GM12891 (cell line): Measurements from ENCODE around the gene CCNQ.

ENCODE experiments used
- DNase-seq: peaks from one replicate; pipeline ENCODE4 v3.0.0; 2011; ENCODE audit warnings: low spot score; ENCODE audit not compliant: insufficient read length
- FAIRE-seq: peaks from 2 replicates; lab custom pipeline; 2011; peaks lifted over from hg19 to GRCh38; lab: Jason Lieb, UNC
- PAX5 ChIP-seq: IDR thresholded peaks from 2 replicates; pipeline ENCODE4 v1.6.1; 2011; ENCODE audit warnings: low read length, moderate library complexity, mild to moderate bottlenecking; ENCODE audit not compliant: insufficient read depth, severe bottlenecking
- POLR2A ChIP-seq: IDR thresholded peaks from 2 replicates; pipeline ENCODE4 v1.6.1; 2011; ENCODE audit warnings: low read depth, low read length, control low read depth
- POLR2AphosphoS5 ChIP-seq: IDR thresholded peaks from 2 replicates; pipeline ENCODE4 v1.6.1; 2011; ENCODE audit warnings: low read depth, low read length, control low read depth
- POU2F2 ChIP-seq: IDR thresholded peaks from 2 replicates; pipeline ENCODE4 v1.6.1; 2011; ENCODE audit warnings: low read depth, mild to moderate bottlenecking, control low read depth, low read length, moderate library complexity
- SPI1 ChIP-seq: IDR thresholded peaks from 2 replicates; pipeline ENCODE4 v1.6.1; 2011; ENCODE audit warnings: low read depth, low read length, control low read depth
- TAF1 ChIP-seq: IDR thresholded peaks from 2 replicates; pipeline ENCODE4 v1.6.1; 2011; ENCODE audit warnings: low read depth, low read length, control low read depth

CCNQ gene

GRCh38 chrX:153578200-153578835, 20.6 kb downstream of the CCNQ start:
- no peak for FAIRE-seq
- no peak for DNase-seq
- no peak for TF ChIP-seq PAX5
- TF ChIP-seq POU2F2: no peak
- no peak for TF ChIP-seq TAF1
- TF ChIP-seq POLR2AphosphoS5: no peak
- TF ChIP-seq POLR2A: no peak
- TF ChIP-seq SPI1: no peak

- no peak for TF ChIP-seq TAF1
- TF ChIP-seq PAX5: no peak
- TF ChIP-seq POLR2AphosphoS5: no peak
- no peak for TF ChIP-seq SPI1
- no peak for TF ChIP-seq POU2F2
- no peak for TF ChIP-seq POLR2A
- FAIRE-seq (no peak), DNase-seq (no peak)
These were observed 22.0 kb downstream of the CCNQ start for GRCh38 chrX:153576961-153577360.

DNA sequence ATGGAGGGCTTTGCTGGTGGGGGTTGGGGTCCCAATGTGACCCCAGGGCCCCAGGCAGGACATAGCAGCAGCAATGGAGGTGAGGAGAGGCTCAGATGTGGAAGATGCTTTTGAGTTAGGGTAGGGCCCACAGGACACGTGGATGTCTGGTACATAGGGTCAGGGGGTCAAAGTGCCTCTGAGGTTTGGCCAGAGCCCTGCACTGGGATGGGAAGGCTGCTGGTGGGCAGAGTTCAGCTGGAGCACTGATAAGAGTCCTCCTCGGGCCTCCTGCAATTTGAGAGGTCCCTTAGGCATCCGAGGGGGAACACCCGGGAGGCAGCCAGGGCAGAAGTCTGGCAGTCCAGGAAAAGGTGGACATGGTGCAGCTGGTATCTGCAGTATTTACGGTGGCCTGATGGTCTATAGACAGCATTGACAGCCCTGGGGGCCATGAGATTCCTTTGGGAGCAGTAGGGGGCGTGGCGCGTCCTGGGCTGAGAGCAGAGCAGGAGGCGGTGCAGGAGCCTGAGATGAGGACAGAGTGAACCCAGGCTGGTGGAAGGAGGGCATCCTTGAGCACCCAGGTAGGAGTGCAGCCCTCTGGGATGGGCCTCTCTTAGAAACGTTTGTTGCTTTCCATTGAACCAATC, 22.6 kb downstream of the CCNQ start:
- FAIRE-seq (no peak), DNase-seq (no peak)
- TF ChIP-seq PAX5 (no peak), POU2F2 (no peak), POLR2AphosphoS5 (no peak), TAF1 (no peak), POLR2A (no peak), SPI1 (no peak)

GRCh38 chrX:153573984-153574383, 25.0 kb downstream of the CCNQ start:
- no peak for FAIRE-seq
- peak; percentile 42 for DNase-seq
- TF ChIP-seq PAX5 (no peak), POU2F2 (no peak), POLR2A (no peak), POLR2AphosphoS5 (no peak), TAF1 (no peak), SPI1 (no peak)

DNA sequence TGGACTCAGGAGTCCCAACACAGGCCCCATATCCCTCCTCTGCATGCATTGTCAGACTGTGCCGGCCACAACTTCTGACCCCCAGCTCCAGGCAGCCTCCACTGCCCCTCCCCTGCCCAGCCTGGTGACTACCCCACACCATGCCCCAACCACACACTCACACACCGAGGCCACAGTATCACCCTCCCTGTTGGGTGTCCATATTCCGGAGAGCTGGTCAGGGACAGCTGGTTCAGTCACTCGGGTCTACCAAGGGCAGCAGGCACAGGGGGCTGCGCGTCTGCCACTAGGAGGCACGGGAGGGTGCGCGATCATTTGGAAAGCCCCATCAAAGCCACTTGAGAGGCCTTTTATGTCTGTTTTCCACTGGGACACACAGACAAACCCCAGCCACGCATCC, 26.3 kb downstream of the CCNQ start:
- no peak for FAIRE-seq
- TF ChIP-seq POLR2AphosphoS5: no peak
- TF ChIP-seq POLR2A: no peak
- no peak for TF ChIP-seq PAX5
- no peak for TF ChIP-seq SPI1
- no peak for TF ChIP-seq TAF1
- TF ChIP-seq POU2F2: no peak
- DNase-seq: no peak

DNA sequence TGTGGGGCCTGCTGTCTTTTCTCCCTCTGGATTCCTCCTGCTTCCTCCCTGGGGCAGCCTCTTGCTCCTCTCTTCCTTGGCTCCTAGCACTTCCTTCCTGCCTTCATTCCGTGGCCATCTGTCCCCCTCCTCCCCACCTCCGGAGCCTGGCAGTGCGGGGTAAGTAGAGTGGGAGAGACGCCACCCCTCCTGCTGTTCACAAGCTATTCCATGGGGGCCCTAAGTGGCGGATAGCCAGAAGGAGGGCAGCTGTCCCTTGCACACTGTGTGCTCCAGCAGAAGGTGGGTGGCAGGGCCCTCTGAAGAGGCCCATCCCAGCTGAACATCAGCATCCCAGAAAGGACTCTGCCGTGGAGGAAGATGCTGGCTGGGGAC, 27.4 kb downstream of the CCNQ start:
- DNase-seq (no peak), FAIRE-seq (no peak)
- no peak for TF ChIP-seq SPI1
- TF ChIP-seq POLR2A: no peak
- no peak for TF ChIP-seq POU2F2
- no peak for TF ChIP-seq PAX5
- no peak for TF ChIP-seq POLR2AphosphoS5

GRCh38 chrX:153569475-153569874, 29.5 kb downstream of the CCNQ start:
- DNase-seq (no peak), FAIRE-seq (no peak)
- TF ChIP-seq TAF1 (no peak), POLR2A (no peak), POU2F2 (no peak), PAX5 (no peak), POLR2AphosphoS5 (no peak), SPI1 (no peak)

DNA sequence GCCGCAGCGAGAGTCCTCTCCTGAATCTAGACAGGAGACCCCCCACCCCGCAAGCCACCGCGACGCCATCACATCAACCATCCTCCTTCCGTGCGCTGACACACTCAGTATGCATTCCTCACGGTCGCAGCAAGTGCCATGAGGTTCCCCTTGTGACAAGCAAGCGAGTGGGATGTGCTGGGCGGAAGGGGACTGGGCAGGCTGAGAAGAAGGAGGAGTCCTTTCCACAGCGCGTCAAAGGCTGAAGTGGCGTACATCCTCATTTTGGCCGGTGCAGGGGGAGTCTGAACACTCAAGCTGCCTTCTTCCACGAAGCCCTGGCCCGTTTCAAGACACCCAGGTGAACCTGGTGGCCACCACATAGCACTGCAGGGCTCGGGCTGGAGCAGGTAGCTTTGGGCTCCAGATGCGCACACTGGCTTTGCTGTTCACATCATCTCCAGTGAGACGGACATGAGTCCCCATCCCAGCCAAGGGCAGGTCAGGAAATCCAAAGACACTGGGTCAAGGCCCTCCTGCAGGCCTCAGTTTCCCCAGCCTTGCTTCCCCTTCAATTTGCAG, 30.4 kb downstream of the CCNQ start:
- FAIRE-seq: no peak
- no peak for DNase-seq
- TF ChIP-seq TAF1 (no peak), SPI1 (no peak), POLR2A (no peak), POU2F2 (no peak), PAX5 (no peak), POLR2AphosphoS5 (no peak)

- no peak for DNase-seq
- FAIRE-seq: no peak
- no peak for TF ChIP-seq POLR2A
These were observed 32.9 kb downstream of the CCNQ start for GRCh38 chrX:153565996-153566580.

- DNase-seq: no peak
- FAIRE-seq: no peak
- TF ChIP-seq SPI1: no peak
- no peak for TF ChIP-seq POU2F2
- TF ChIP-seq POLR2AphosphoS5: no peak
- TF ChIP-seq POLR2A: no peak
- TF ChIP-seq TAF1: no peak
- no peak for TF ChIP-seq PAX5
These were observed 34.8 kb downstream of the CCNQ start for GRCh38 chrX:153564047-153564606.
